Aorta (tissue), 5 donors: ENCODE measurements around the gene FAM25C. TPM values are rescaled to one million over a fixed set of nuclear protein-coding genes. Genes with fewer than 3 reads are reported as not detected.
"Not testable (repeated sequence)": the region's sequence is repeated elsewhere in the genome, so short reads cannot be mapped to it uniquely, and the experiment has no call there.

Source experiments
- ATAC-seq: fragments of 200-7000 bp; cut with Tn5 transposase; one replicate; pipeline ENCODE4 v1.9.1; 2022; ENCODE audit warnings: moderate library complexity; ENCODE audit not compliant: low FRiP score
- DNase-seq, 2 donors: peaks; one replicate each; pipeline ENCODE4 v3.0.0-alpha.2; 2020
- H3K27ac ChIP-seq, 2 donors: one replicate each; pipeline ENCODE4 v1.5.1; 2013; ENCODE audit warnings: low read length in 2 of 2, mild to moderate bottlenecking in 2 of 2, moderate library complexity in 2 of 2, control low read depth in 1 of 2, inconsistent platforms in 1 of 2, low read depth in 1 of 2
- H3K27me3 ChIP-seq, 2 donors: one replicate each; pipeline ENCODE4 v1.6.1; 2013; ENCODE audit warnings: control low read depth in 1 of 2, low read length in 1 of 2, mild to moderate bottlenecking in 1 of 2, moderate library complexity in 1 of 2; ENCODE audit not compliant: insufficient read depth in 2 of 2, control insufficient read depth in 1 of 2
- H3K36me3 ChIP-seq, 2 donors: one replicate each; pipeline ENCODE4 v1.6.1; 2013; ENCODE audit warnings: control low read depth in 1 of 2, low read length in 1 of 2, mild to moderate bottlenecking in 1 of 2; ENCODE audit not compliant: insufficient read depth in 2 of 2, control insufficient read depth in 1 of 2
- H3K4me1 ChIP-seq, 2 donors: one replicate each; pipeline ENCODE4 v1.6.1; 2013; ENCODE audit warnings: low read length in 2 of 2, control low read depth in 1 of 2, mild to moderate bottlenecking in 1 of 2, moderate library complexity in 1 of 2; ENCODE audit not compliant: insufficient read depth in 2 of 2, control insufficient read depth in 1 of 2
- H3K4me3 ChIP-seq, 2 donors: one replicate each; pipeline ENCODE4 v1.5.1; 2013; ENCODE audit warnings: low read length in 2 of 2, control low read depth in 1 of 2, mild to moderate bottlenecking in 1 of 2
- H3K9me3 ChIP-seq: one replicate; pipeline ENCODE4 v1.6.1; 2013; ENCODE audit warnings: mild to moderate bottlenecking, low read length; ENCODE audit not compliant: control insufficient read depth
- WGBS, 2 donors: extraction: QIAGEN DNeasy Blood & Tissue Kit; methylation state at CpG; one replicate each; pipeline ENCODE4 v1.1.7; 2013; 5-methylcytosine and 5-hydroxymethylcytosine counted together
- intact Hi-C, 2 donors: fragments of 100-400 bp; cut with DNase I; formaldehyde crosslinking; loops; one replicate each; pipeline versions ENCODE4 v1.14.2 to v1.15.0; 2022
- polyA plus RNA-seq, 2 donors: library from polyadenylated mRNA; stranded (reverse); fragments of 200-250 nt; gene quantifications; one replicate each; pipeline ENCODE4 v1.2.3, GENCODE V29; 2013
- total RNA-seq, 2 donors: library from RNA; stranded (reverse); fragmentation: NEBNext Ultra II Directional; extraction: Animal tissue kit (Norgen Biotek cat#: 25700); gene quantifications; one replicate each; pipeline ENCODE4 v1.2.1, GENCODE V29; 2021
- donor health status: healthy with polysubstance abuse.
- donor health status: Bipolar disorder and iron deficiency.
- donor health status: DM: no; HTN: no; CAD: no.
- donor health status: DM: no; HTN: no; CAD: no.
- donor health status: DM: yes; HTN: yes; CAD: no.

FAM25C gene
- total and polyA plus RNA-seq, 4 donors: 41.1 TPM; not detected in 3

DNA sequence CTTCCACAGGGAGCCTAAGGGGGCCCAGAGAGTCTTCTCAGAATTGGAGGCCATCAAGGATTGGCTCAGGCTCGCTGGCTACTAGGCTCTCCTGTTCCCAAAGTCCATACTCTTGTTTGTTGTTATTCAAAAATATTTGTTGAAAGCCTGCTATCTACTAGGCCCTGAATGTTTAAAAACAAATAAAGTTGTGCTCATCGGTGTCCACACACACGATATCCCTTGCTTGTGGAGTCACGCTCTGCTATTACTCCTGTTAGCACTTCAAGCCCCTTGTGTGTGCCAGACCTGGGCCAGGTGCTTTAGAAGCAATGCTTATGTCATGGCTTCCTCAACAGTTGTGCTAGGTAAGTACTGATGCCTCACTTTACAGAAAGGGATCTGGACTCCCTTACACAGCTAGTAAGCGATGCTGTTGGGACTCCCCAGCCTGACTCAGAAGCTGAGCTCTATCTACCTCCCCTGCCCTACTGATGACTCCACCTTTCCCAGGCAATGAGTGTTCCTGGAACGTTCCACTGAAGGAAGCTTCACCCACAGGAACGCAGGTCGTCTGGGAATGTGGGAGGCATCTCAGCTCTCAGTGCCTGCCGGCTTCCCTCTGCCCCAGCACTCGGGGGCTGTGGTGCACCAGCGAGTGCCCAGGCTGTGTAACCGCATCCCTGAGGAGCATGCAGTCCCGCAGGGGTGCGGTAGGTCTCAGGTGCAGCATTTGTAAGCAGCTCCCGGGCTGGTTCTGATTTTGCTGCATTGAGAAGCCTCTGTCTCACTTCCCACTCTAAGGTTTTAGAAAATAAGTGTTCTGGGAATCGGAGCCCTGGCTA lies 10.7 kb downstream of the FAM25C start:
- DNase-seq: peak in 1 of 2 donors; percentile 56
- 91 to 97% methylated on average over 10 to 13 of the region's 16 CpGs for WGBS, 2 donors
- intact Hi-C loops, ATAC-seq, H3K4me3 ChIP-seq, H3K9me3 ChIP-seq, H3K4me1 ChIP-seq, H3K27ac ChIP-seq, H3K36me3 ChIP-seq, H3K27me3 ChIP-seq: not testable (repeated sequence)

DNA sequence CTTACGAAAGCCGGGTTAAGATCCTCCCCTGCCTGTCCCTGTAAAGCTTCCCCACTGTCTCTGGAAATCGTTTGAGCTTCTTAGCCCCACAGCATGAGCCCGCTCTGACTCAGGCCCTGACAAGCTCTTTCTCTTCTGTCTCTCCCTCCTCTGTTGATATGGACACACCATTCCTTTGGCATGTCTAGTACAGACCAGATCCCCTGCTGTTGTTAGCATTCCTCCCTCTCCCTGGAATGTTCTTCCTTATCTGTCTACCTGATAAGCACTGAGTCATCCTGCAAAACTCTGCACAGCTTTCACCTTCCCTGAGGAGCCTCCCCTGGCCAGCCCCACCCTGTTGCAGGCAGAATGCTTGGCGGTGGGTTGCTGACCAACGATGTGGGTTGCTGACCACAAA lies 11.6 kb downstream of the FAM25C start:
- ATAC-seq, H3K36me3 ChIP-seq, H3K9me3 ChIP-seq, H3K27me3 ChIP-seq, DNase-seq, intact Hi-C loops, H3K4me3 ChIP-seq, H3K4me1 ChIP-seq, H3K27ac ChIP-seq: not testable (repeated sequence)
- WGBS, 2 donors: no CpG with 5 or more reads among the region's 6 CpGs

DNA sequence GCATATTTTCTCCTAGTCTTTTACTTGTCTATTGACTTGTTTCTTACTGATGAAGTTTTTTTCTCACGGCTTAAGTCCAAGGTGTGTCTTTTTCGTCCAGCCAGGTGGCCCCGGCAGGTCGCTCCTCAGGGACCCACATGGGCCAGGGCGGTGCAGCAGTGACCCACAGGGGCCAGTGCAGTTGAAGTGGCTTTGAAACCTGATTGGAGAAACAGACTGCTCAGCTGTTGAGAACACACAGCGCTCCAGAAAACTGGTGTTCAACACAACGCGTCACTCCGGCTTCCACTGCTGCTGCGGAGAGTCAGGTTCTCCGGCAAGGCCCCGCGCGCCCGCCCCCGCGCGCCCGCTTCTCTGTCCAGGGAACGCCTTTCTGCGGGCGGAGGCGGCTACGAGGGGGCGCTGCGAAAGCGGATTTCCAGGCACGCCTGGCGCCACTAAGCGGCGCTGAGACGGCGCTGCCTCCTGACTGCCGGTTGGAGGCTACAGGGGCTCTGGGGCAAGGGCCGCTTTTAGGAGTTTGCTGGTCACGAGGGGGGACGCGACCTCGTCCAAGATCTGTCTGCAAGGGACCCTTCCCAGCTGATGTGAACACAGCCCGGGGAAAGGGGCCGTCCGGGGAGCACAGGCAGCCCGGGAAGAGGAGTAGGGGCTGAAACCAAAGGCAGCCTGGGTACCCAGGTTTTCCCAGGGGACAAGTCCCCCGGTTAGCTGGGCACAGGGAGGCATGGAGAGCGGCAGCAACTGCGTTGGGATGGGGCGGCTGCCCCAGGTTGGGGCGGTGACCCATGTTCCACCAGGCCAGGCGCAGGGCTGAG lies 13.0 kb downstream of the FAM25C start:
- peak; percentile 90 for ATAC-seq
- intact Hi-C loops, H3K27me3 ChIP-seq, H3K9me3 ChIP-seq, H3K27ac ChIP-seq, H3K4me1 ChIP-seq, H3K4me3 ChIP-seq, H3K36me3 ChIP-seq: not testable (repeated sequence)
- DNase-seq: peak in 1 of 2 donors; percentile 75
- 4 to 10% methylated on average over 4 to 20 of the region's 49 CpGs for WGBS, 2 donors

DNA sequence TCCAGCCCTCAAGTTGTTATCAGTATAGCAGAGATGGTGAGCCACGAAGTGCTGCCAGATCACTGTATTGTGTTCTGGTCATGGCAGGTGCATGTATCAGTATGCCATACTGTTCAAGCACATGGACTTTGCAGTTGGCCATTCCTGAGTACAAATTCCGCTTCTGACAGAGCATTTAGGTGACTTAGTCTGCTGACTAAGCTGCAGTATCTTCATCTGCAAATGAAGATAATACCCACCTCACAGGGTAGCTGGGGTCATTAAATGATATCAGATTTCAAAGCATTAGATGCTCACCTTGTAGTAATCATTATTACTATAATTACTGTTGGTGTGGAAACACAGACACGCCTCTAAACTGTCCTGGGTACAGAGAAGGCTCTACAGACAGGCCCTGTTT lies 24.2 kb downstream of the FAM25C start:
- H3K27me3 ChIP-seq, H3K27ac ChIP-seq, intact Hi-C loops, H3K9me3 ChIP-seq, DNase-seq, H3K4me3 ChIP-seq, H3K36me3 ChIP-seq, ATAC-seq, H3K4me1 ChIP-seq: not testable (repeated sequence)
- 77 to 87% methylated on average over 2 of the region's 3 CpGs for WGBS, 2 donors

DNA sequence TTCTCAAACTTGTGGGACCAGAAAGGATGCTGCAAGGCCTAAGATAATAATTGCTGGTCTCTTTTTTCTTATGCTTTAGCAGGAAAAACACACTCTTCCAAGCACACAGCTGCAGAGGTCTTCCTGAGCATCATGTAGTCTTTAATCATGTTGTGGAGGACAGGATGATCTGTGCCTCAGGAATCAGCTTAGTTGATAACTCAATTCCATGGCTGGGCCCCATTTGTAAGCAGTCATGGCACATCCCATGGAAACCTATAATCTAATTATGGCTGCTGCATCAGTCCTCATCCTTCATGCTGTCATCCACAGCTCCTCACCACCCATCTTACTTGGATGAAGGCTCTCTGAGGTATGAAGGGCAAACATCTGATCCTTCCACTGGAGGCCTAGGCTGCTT lies 26.5 kb downstream of the FAM25C start:
- DNase-seq, H3K4me3 ChIP-seq, H3K36me3 ChIP-seq, H3K27ac ChIP-seq, H3K4me1 ChIP-seq, H3K9me3 ChIP-seq, H3K27me3 ChIP-seq, ATAC-seq, intact Hi-C loops: not testable (repeated sequence)

DNA sequence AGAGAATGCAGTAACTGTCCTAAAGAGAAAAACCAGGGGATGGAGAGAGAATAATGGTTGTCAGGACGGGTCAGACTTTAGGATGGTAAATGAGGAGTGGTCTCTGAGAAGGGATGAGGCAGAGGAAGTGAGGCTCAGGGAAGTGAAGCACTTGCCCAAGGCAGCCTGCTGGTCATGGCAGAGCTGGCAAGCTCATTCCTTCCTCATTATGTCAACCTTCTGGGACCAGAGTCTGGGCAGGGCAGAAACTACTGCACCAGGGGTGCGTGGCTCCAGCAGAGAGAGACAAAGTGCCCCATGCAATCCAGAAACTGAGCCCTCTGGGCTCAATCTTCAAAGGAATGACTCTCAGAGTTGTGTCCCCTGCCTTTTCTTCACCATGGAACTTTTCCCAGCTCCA lies 27.5 kb downstream of the FAM25C start:
- H3K4me1 ChIP-seq, H3K36me3 ChIP-seq, H3K4me3 ChIP-seq, ATAC-seq, intact Hi-C loops, H3K27ac ChIP-seq, H3K27me3 ChIP-seq, DNase-seq, H3K9me3 ChIP-seq: not testable (repeated sequence)
- WGBS, 2 donors: 86% methylated on average over 1 of the region's 2 CpGs; no CpG with 5 or more reads in 1 of the 2 donors

DNA sequence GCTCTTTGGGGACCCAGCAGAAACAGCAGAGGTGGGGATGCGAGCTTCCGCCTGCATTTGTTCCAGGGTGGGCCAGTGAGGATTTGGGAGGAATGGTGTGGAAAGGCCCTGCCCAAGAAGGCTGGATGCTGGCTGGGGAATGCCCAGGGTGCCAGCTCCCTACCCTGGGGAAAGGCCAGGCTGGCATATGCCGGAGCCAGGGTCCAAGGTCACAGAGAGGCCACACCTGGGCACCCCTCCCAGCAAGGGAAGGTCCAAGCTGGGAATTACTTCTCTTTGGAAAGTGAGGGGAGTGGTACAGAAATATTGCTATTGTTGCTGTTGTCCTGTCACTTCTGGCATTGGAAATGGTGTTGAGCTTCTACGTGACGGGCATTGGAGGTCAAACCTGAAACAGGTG lies 28.0 kb downstream of the FAM25C start:
- H3K36me3 ChIP-seq, H3K27ac ChIP-seq, intact Hi-C loops, DNase-seq, H3K4me1 ChIP-seq, H3K9me3 ChIP-seq, ATAC-seq, H3K27me3 ChIP-seq, H3K4me3 ChIP-seq: not testable (repeated sequence)
- no CpG with 5 or more reads among the region's 5 CpGs for WGBS, 2 donors

DNA sequence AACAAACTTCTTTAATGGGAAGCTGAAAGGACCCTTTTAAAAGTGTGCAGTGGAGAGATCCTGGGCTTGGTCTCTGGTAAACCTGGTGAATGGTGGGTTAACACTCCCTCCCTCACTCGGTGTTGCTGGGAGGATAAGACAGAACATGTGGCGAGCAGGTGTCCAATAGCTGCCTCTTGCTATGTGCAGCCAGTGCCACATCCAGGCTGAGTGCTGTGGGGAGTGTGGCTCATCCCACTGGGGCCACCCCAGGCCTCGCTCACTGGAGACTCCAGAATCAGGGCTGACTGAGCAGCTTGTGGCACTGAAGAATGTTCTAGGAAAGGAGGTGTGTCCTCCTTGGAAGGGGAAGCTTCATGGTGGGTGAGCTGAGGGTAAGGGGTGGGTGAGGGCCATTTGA lies 29.5 kb downstream of the FAM25C start:
- ATAC-seq, intact Hi-C loops, DNase-seq, H3K4me1 ChIP-seq, H3K36me3 ChIP-seq, H3K4me3 ChIP-seq, H3K9me3 ChIP-seq, H3K27ac ChIP-seq, H3K27me3 ChIP-seq: not testable (repeated sequence)
- 75 to 80% methylated on average over 3 of the region's 3 CpGs for WGBS, 2 donors

DNA sequence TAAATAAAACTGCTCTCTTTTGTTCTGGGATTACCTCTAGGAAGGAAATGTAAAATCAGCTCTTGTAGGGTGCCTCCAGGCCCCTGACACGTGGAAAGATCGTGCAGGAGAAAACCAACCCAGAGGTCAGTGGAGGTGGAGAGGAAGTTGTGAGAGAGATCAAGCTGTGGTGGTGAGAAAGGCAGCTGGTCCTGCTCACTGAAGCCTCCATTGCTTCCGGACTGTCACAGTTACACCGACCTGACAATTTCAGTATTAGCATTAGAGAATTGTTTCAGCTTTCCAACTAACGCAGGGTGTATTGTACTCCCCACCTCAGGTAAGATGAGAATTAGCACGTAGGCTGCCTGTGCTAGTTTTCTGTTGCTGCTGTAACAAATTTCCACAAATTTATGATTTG lies 30.6 kb downstream of the FAM25C start:
- ATAC-seq, intact Hi-C loops: not testable (repeated sequence)
- 94 to 95% methylated on average over 4 to 5 of the region's 6 CpGs for whole genome bisulfite sequencing, 2 donors

More for the DNA sequence above, 30.6 kb downstream of the FAM25C start:
- not testable (repeated sequence) for H3K4me3 ChIP-seq, H3K27me3 ChIP-seq, DNase-seq, H3K9me3 ChIP-seq, H3K4me1 ChIP-seq, H3K36me3 ChIP-seq, H3K27ac ChIP-seq
